IMR-90 (cell line): ENCODE measurements around the gene CACNB2. TPM values are rescaled to one million over a fixed set of nuclear protein-coding genes. Genes with fewer than 3 reads are reported as not detected.
A peak's percentile ranks its signal among the peaks of the same experiment; 100 is the strongest.

Source experiments
- ATAC-seq: fragments of 200-7000 bp; cut with Tn5 transposase; 2 replicates; pipeline ENCODE4 v1.9.1; 2020; ENCODE audit warnings: low read depth, mild to moderate bottlenecking, moderate library complexity
- BruUV-seq: library from RNA; stranded (reverse); fragments of 400-500 nt; replicated peaks from 2 replicates; lab custom pipeline; 2021; lab: Mats Ljungman, UMichigan
- CTCF ChIA-PET: fragments of 300-600 bp; formaldehyde crosslinking; extraction: SDS; loops from one replicate; lab custom pipeline; 2021; ENCODE audit warnings: antibody characterized with exemption; lab: Yijun Ruan, JAX
- POLR2A ChIA-PET: fragments of 300-600 bp; sonication (Branson Sonifier 250); formaldehyde crosslinking; loops from one replicate; lab custom pipeline; 2022; ENCODE audit warnings: antibody characterized with exemption; ENCODE audit not compliant: unreplicated experiment; lab: Charles Lee
- DNase-seq: peaks from one replicate; pipeline ENCODE4 v3.0.0; 2013
- H2AFZ ChIP-seq: replicated peaks from 2 replicates; pipeline ENCODE3; 2013; ENCODE audit warnings: low read length, mild to moderate bottlenecking; ENCODE audit not compliant: poor library complexity
- H2AK5ac ChIP-seq: 2 replicates; pipeline ENCODE4 v1.6.1; 2013; ENCODE audit warnings: low read depth, low read length, inconsistent platforms
- H2AK9ac ChIP-seq: replicated peaks from 2 replicates; pipeline ENCODE3; 2013; ENCODE audit warnings: mild to moderate bottlenecking, low read depth, low read length, moderate library complexity; ENCODE audit not compliant: poor library complexity
- H2BK120ac ChIP-seq: 2 replicates; pipeline ENCODE4 v1.6.1; 2013; ENCODE audit warnings: low read depth, low read length, inconsistent platforms
- H2BK15ac ChIP-seq: 3 replicates; pipeline ENCODE4 v1.6.1; 2013; ENCODE audit warnings: low read depth, low read length, inconsistent platforms
- H2BK20ac ChIP-seq: 2 replicates; pipeline ENCODE4 v1.6.1; 2013; ENCODE audit warnings: low read depth, mild to moderate bottlenecking, inconsistent platforms, low read length, moderate library complexity
- H2BK5ac ChIP-seq: 2 replicates; pipeline ENCODE4 v1.6.1; 2013; ENCODE audit warnings: mild to moderate bottlenecking, low read depth, low read length, inconsistent platforms; ENCODE audit not compliant: poor library complexity, severe bottlenecking
- H3K14ac ChIP-seq: replicated peaks from 2 replicates; pipeline ENCODE4 v1.6.1; 2013; ENCODE audit warnings: low read depth, low read length, inconsistent platforms
- H3K18ac ChIP-seq: 2 replicates; pipeline ENCODE4 v1.6.1; 2013; ENCODE audit warnings: low read depth, low read length, control low read depth
- H3K23ac ChIP-seq: 2 replicates; pipeline ENCODE4 v1.6.1; 2013; ENCODE audit warnings: low read depth, low read length, inconsistent platforms
- H3K27ac ChIP-seq: 2 replicates; pipeline ENCODE4 v1.5.1; 2013; ENCODE audit warnings: mild to moderate bottlenecking, control low read depth, low read length; ENCODE audit not compliant: insufficient read depth
- H3K27me3 ChIP-seq: 2 replicates; pipeline ENCODE4 v1.6.1; 2013; ENCODE audit warnings: low read length; ENCODE audit not compliant: control insufficient read depth, insufficient read depth
- H3K36me3 ChIP-seq: 2 replicates; pipeline ENCODE4 v1.6.1; 2013; ENCODE audit warnings: low read length, mixed read lengths; ENCODE audit not compliant: control insufficient read depth, insufficient read depth
- H3K4ac ChIP-seq: 2 replicates; pipeline ENCODE4 v1.6.1; 2013; ENCODE audit warnings: low read depth, low read length, inconsistent platforms
- H3K4me1 ChIP-seq: 2 replicates; pipeline ENCODE4 v1.6.1; 2013; ENCODE audit warnings: low read length, mixed read lengths; ENCODE audit not compliant: control insufficient read depth, insufficient read depth
- H3K4me2 ChIP-seq: 2 replicates; pipeline ENCODE4 v1.6.1; 2013; ENCODE audit warnings: low read depth, mild to moderate bottlenecking, control low read depth, low read length, moderate library complexity
- H3K4me3 ChIP-seq: 2 replicates; pipeline ENCODE4 v1.5.1; 2013; ENCODE audit warnings: low read depth, mild to moderate bottlenecking, control low read depth, low read length, moderate library complexity; ENCODE audit not compliant: insufficient read depth
- H3K56ac ChIP-seq: 2 replicates; pipeline ENCODE4 v1.6.1; 2013; ENCODE audit warnings: low read length, inconsistent platforms; ENCODE audit not compliant: insufficient read depth; ENCODE audit errors: extremely low read depth
- H3K79me1 ChIP-seq, 2 experiments: 2 replicates each; pipeline ENCODE4 v1.6.1; 2013; ENCODE audit warnings: low read length in 2 of 2, inconsistent platforms in 1 of 2, low read depth in 1 of 2
- H3K9ac ChIP-seq: 2 replicates; pipeline ENCODE4 v1.6.1; 2013; ENCODE audit warnings: low read depth, low read length, control low read depth
- H3K9me1 ChIP-seq: 2 replicates; pipeline ENCODE4 v1.6.1; 2013; ENCODE audit warnings: low read length, inconsistent platforms; ENCODE audit not compliant: insufficient read depth
- H3K9me3 ChIP-seq: 2 replicates; pipeline ENCODE4 v1.6.1; 2013; ENCODE audit warnings: low read length; ENCODE audit not compliant: control insufficient read depth, insufficient read depth
- H4K20me1 ChIP-seq: 2 replicates; pipeline ENCODE4 v1.6.1; 2013; ENCODE audit warnings: low read length, inconsistent platforms; ENCODE audit not compliant: insufficient read depth
- H4K5ac ChIP-seq: 2 replicates; pipeline ENCODE4 v1.6.1; 2013; ENCODE audit warnings: mild to moderate bottlenecking, low read depth, low read length, control low read depth
- H4K8ac ChIP-seq, 2 experiments: 2 replicates each; pipeline ENCODE4 v1.6.1; 2013; ENCODE audit warnings: low read depth in 2 of 2, low read length in 2 of 2, control low read depth in 1 of 2, inconsistent platforms in 1 of 2
- H4K91ac ChIP-seq: 2 replicates; pipeline ENCODE4 v1.6.1; 2013; ENCODE audit warnings: low read depth, low read length, inconsistent platforms; ENCODE audit not compliant: insufficient read depth
- BHLHE40 ChIP-seq: fragments of 150-350 bp; IDR thresholded peaks from 2 replicates; pipeline ENCODE4 v1.6.1; 2016; ENCODE audit warnings: mild to moderate bottlenecking, low read depth, low read length
- CEBPB ChIP-seq: IDR thresholded peaks from 2 replicates; pipeline ENCODE4 v1.6.1; 2012; ENCODE audit warnings: low read depth, low read length, improper control_type of control experiment
- CHD1 ChIP-seq: IDR thresholded peaks from 2 replicates; pipeline ENCODE4 v1.6.1; 2012; ENCODE audit warnings: low read depth, low read length, improper control_type of control experiment
- CTCF ChIP-seq: conservative IDR thresholded peaks from 2 replicates; pipeline ENCODE4 v1.5.1; 2012; ENCODE audit warnings: mild to moderate bottlenecking, low read depth, low read length, improper control_type of control experiment
- FOS ChIP-seq: fragments of 150-350 bp; IDR thresholded peaks from 2 replicates; pipeline ENCODE4 v1.6.1; 2016; ENCODE audit warnings: low read depth, low read length
- MAFK ChIP-seq: IDR thresholded peaks from 2 replicates; pipeline ENCODE4 v1.6.1; 2012; ENCODE audit warnings: low read depth, low read length, improper control_type of control experiment
- MAZ ChIP-seq: IDR thresholded peaks from 2 replicates; pipeline ENCODE4 v1.6.1; 2012; ENCODE audit warnings: low read depth, mild to moderate bottlenecking, low read length, improper control_type of control experiment, moderate library complexity, borderline replicate concordance
- MXI1 ChIP-seq: IDR thresholded peaks from 2 replicates; pipeline ENCODE4 v1.6.1; 2012; ENCODE audit warnings: low read depth, mild to moderate bottlenecking, low read length, moderate library complexity, borderline replicate concordance
- NFE2L2 ChIP-seq: fragments of 150-350 bp; IDR thresholded peaks from 2 replicates; pipeline ENCODE4 v1.6.1; 2016; ENCODE audit warnings: low read depth, mild to moderate bottlenecking, low read length
- POLR2A ChIP-seq: IDR thresholded peaks from 2 replicates; pipeline ENCODE4 v1.6.1; 2012; ENCODE audit warnings: mild to moderate bottlenecking, low read depth, low read length
- RAD21 ChIP-seq: IDR thresholded peaks from 2 replicates; pipeline ENCODE4 v1.6.1; 2012; ENCODE audit warnings: low read length, improper control_type of control experiment
- RCOR1 ChIP-seq: IDR thresholded peaks from 2 replicates; pipeline ENCODE4 v1.6.1; 2012; ENCODE audit warnings: mild to moderate bottlenecking, low read length, improper control_type of control experiment; ENCODE audit not compliant: insufficient replicate concordance
- RFX5 ChIP-seq: IDR thresholded peaks from 2 replicates; pipeline ENCODE4 v1.8.0; 2012; ENCODE audit warnings: low read depth, mild to moderate bottlenecking, low read length, moderate library complexity
- SMC3 ChIP-seq: fragments of 150-350 bp; IDR thresholded peaks from 2 replicates; pipeline ENCODE4 v1.6.1; 2016; ENCODE audit warnings: low read depth, mild to moderate bottlenecking, antibody characterized with exemption, low read length, moderate library complexity
- USF2 ChIP-seq: fragments of 150-350 bp; IDR thresholded peaks from 2 replicates; pipeline ENCODE4 v1.6.1; 2017; ENCODE audit warnings: mild to moderate bottlenecking, antibody characterized with exemption, low read length, low read depth
- WGBS, 2 experiments: methylation state at CpG; one replicate each; pipeline versions ENCODE4 v1.1.5 to v1.1.7; 2013; ENCODE audit warnings: missing lambda C conversion rate in 2 of 2; ENCODE audit not compliant: insufficient read length in 1 of 2; ENCODE audit errors: extremely low coverage in 2 of 2; 5-methylcytosine and 5-hydroxymethylcytosine counted together
- dilution Hi-C: fragments of 300-500 bp; cut with HindIII; formaldehyde crosslinking; loops from one replicate; pipeline ENCODE4 v1.14.3; 2018; ENCODE audit warnings: low sequenced_read_pairs; ENCODE audit not compliant: unreplicated experiment
- in situ Hi-C: fragments of 300-500 bp; cut with MboI; formaldehyde crosslinking; loops from 3 replicates; pipeline ENCODE4 v1.14.3; 2019; ENCODE audit warnings: low sequenced_read_pairs, inconsistent platforms, mixed read lengths
- intact Hi-C: fragments of 100-400 bp; cut with micrococcal nuclease; formaldehyde crosslinking; loops from 2 replicates; pipeline ENCODE4 v1.10.0; 2022
- polyA plus RNA-seq, 3 experiments: library from polyadenylated mRNA; depleted of rRNA; stranded (reverse); fragments of >200 nt; gene quantifications; 2 replicates each; pipeline ENCODE4 v1.2.3, GENCODE V29; 2012; ENCODE audit warnings: low replicate concordance in 1 of 3
- total RNA-seq: library from RNA; depleted of rRNA; stranded (reverse); fragments of >200 nt; gene quantifications from 2 replicates; pipeline ENCODE4 v1.2.3, GENCODE V29; 2012

CACNB2 gene
- total and polyA plus RNA-seq, 2 of the 4 experiments (the other 2 are of a cell fraction), result 0.36 TPM

DNA sequence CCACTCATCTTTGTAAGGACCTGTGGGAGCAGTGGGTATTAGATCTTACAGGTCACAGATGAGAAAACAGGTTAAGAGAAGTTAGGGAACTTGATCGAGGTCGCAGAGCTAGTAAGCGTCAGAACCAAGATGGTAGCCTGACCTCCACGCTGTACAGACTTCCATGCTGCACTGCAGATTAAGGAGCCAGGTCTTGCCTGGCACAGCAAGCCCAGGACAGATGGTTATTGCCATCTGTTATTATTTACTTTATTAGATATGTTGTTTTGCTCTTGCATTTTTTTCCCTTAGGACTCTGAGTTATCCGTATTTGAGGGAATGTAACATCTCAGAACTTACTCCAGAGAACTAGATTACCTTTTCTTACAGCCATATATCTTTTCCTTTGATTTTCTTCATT is 363.9 kb downstream of the CACNB2 start:
- POLR2A ChIA-PET, result no interaction called here
- no peak for ATAC-seq
- Histone ChIP-seq H2AK9ac (no peak overlapping the region), H2BK5ac (peak overlapping the region; percentile 22), H3K9ac (no peak overlapping the region), H2AFZ (peak overlapping the region; percentile 8), H3K4me3 (no peak overlapping the region), H2BK120ac (peak overlapping the region; percentile 19; the same call in 1 of the 2 replicates), H3K27ac (no peak overlapping the region), H2BK15ac (0 out of 3 replicates have a peak overlapping the region, but pooled peaks have one; percentile 58), H4K91ac (no peak overlapping the region), H3K56ac (no peak overlapping the region), H2AK5ac (peak overlapping the region; percentile 17; the same call in 1 of the 2 replicates), H3K9me1 (no peaks in the 10 kb centered on the region), H3K27me3 (no peaks in the 10 kb centered on the region), H4K5ac (peak overlapping the region; percentile 39; the same call in 1 of the 2 replicates), H4K20me1 (no peaks in the 10 kb centered on the region), H3K36me3 (no peaks in the 10 kb centered on the region), H3K79me1 (no peaks in the 10 kb centered on the region), H3K9me3 (no peaks in the 10 kb centered on the region), H2BK20ac (peak overlapping the region; percentile 62), H4K8ac (no peak overlapping the region), H3K4ac (peak overlapping the region; percentile 40; the same call in 1 of the 2 replicates), H3K23ac (no peak overlapping the region), H3K4me2 (no peak overlapping the region), H3K18ac (0 out of 2 replicates have a peak overlapping the region, but pooled peaks have one; percentile 48), H3K4me1 (peaks cover 3% of the 10 kb centered on the region; the same call in 1 of the 2 replicates), H3K14ac (no peak overlapping the region)
- TF ChIP-seq CTCF (no peak), CEBPB (no peak), MAZ (no peak), USF2 (no peak), RAD21 (no peak), NFE2L2 (no peak), RCOR1 (no peak), RFX5 (no peak), BHLHE40 (no peak), FOS (no peak), POLR2A (no peak), CHD1 (no peak), MXI1 (no peak), SMC3 (no peak), MAFK (no peak)
- CTCF ChIA-PET, result no interaction called here
- in situ Hi-C loops (no loop called here), intact Hi-C loops (no loop called here), dilution Hi-C loops (no loop called here)
- no CpG with 5 or more reads among the region's 5 CpGs for WGBS, 2 experiments
- no TSS peak for BruUV-seq
- DNase-seq, result no peak
